Adipocyte (in vitro differentiated cells): ENCODE data around the gene MON2.

Experiments
- DNase-seq: peaks from one replicate; pipeline ENCODE4 v3.0.0-alpha.2; 2015; ENCODE audit warnings: low read depth
- H3K27me3 ChIP-seq: replicated peaks from 2 replicates; pipeline ENCODE4 v1.7.0; 2013; ENCODE audit warnings: mild to moderate bottlenecking, low read length, moderate library complexity; ENCODE audit not compliant: control insufficient read depth, insufficient read depth
- H3K36me3 ChIP-seq: 2 replicates; pipeline ENCODE4 v1.7.0; 2013; ENCODE audit warnings: low read length, mild to moderate bottlenecking, moderate library complexity; ENCODE audit not compliant: control insufficient read depth, insufficient read depth, severe bottlenecking
- H3K4me1 ChIP-seq: 2 replicates; pipeline ENCODE4 v1.7.0; 2013; ENCODE audit warnings: mild to moderate bottlenecking, low read length, moderate library complexity; ENCODE audit not compliant: control insufficient read depth, insufficient read depth
- H3K4me3 ChIP-seq: 2 replicates; pipeline ENCODE4 v1.7.0; 2013; ENCODE audit warnings: mild to moderate bottlenecking, low read length, moderate library complexity
- H3K9ac ChIP-seq: 2 replicates; pipeline ENCODE4 v1.7.0; 2013; ENCODE audit warnings: mild to moderate bottlenecking, low read length, moderate library complexity
- H3K9me3 ChIP-seq: 2 replicates; pipeline ENCODE4 v1.7.0; 2013; ENCODE audit warnings: mild to moderate bottlenecking, low read length, moderate library complexity; ENCODE audit not compliant: control insufficient read depth

The MON2 gene, protein sequence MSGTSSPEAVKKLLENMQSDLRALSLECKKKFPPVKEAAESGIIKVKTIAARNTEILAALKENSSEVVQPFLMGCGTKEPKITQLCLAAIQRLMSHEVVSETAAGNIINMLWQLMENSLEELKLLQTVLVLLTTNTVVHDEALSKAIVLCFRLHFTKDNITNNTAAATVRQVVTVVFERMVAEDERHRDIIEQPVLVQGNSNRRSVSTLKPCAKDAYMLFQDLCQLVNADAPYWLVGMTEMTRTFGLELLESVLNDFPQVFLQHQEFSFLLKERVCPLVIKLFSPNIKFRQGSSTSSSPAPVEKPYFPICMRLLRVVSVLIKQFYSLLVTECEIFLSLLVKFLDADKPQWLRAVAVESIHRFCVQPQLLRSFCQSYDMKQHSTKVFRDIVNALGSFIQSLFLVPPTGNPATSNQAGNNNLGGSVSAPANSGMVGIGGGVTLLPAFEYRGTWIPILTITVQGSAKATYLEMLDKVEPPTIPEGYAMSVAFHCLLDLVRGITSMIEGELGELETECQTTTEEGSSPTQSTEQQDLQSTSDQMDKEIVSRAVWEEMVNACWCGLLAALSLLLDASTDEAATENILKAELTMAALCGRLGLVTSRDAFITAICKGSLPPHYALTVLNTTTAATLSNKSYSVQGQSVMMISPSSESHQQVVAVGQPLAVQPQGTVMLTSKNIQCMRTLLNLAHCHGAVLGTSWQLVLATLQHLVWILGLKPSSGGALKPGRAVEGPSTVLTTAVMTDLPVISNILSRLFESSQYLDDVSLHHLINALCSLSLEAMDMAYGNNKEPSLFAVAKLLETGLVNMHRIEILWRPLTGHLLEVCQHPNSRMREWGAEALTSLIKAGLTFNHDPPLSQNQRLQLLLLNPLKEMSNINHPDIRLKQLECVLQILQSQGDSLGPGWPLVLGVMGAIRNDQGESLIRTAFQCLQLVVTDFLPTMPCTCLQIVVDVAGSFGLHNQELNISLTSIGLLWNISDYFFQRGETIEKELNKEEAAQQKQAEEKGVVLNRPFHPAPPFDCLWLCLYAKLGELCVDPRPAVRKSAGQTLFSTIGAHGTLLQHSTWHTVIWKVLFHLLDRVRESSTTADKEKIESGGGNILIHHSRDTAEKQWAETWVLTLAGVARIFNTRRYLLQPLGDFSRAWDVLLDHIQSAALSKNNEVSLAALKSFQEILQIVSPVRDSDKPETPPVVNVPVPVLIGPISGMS (N-terminal part only)

GRCh38 chr12:62466594-62467491 lies at the start of gene MON2:
Gene MON2, plus strand, starts transcription at chr12:62466826. Its CDS starts 382 bp downstream, at chr12:62467208.
- peak; percentile 97 for DNase-seq
- Histone ChIP-seq H3K4me1 (peaks cover 24% of the 10 kb centered on the region), H3K4me3 (peak within 1 kb of the TSS; percentile 92), H3K9me3 (peaks cover 12% of the 10 kb centered on the region), H3K36me3 (no peaks in the 10 kb centered on the region), H3K9ac (peak within 1 kb of the TSS; percentile 97), H3K27me3 (no peaks in the 10 kb centered on the region)

- peaks cover 2% of the 10 kb centered on the region for H3K27me3 ChIP-seq
- no peaks in the 10 kb centered on the region for H3K4me1 ChIP-seq
- H3K36me3 ChIP-seq, result no peaks in the 10 kb centered on the region
- H3K9ac ChIP-seq, result no peak overlapping the region
- H3K9me3 ChIP-seq, result peaks cover 48% of the 10 kb centered on the region
- DNase-seq, result no peak
- H3K4me3 ChIP-seq, result no peak overlapping the region
These were observed 40.5 kb upstream of the MON2 start for GRCh38 chr12:62426089-62426488.

GRCh38 chr12:62429457-62429856 lies 37.2 kb upstream of the MON2 start:
- peaks cover 15% of the 10 kb centered on the region for H3K27me3 ChIP-seq
- H3K9ac ChIP-seq, result no peak overlapping the region
- DNase-seq, result no peak
- H3K9me3 ChIP-seq, result peaks cover 32% of the 10 kb centered on the region
- H3K36me3 ChIP-seq, result no peaks in the 10 kb centered on the region
- H3K4me1 ChIP-seq, result peaks cover under 1% of the 10 kb centered on the region
- H3K4me3 ChIP-seq, result no peak overlapping the region

GRCh38 chr12:62434494-62435302 lies 31.9 kb upstream of the MON2 start:
- peaks cover 13% of the 10 kb centered on the region for H3K9me3 ChIP-seq
- H3K27me3 ChIP-seq, result peaks cover 24% of the 10 kb centered on the region
- H3K9ac ChIP-seq, result peak overlapping the region; percentile 46
- DNase-seq, result no peak
- H3K4me3 ChIP-seq, result peak overlapping the region; percentile 79
- H3K36me3 ChIP-seq, result no peaks in the 10 kb centered on the region
- H3K4me1 ChIP-seq, result peaks cover 11% of the 10 kb centered on the region

- Histone ChIP-seq H3K9ac (peak overlapping the region; percentile 46), H3K27me3 (peaks cover 24% of the 10 kb centered on the region), H3K9me3 (peaks cover 8% of the 10 kb centered on the region), H3K36me3 (no peaks in the 10 kb centered on the region), H3K4me3 (peak overlapping the region; percentile 79), H3K4me1 (peaks cover 11% of the 10 kb centered on the region)
- DNase-seq, result peak; percentile 75
These were observed 31.1 kb upstream of the MON2 start for GRCh38 chr12:62435303-62436163.

- Histone ChIP-seq H3K27me3 (peaks cover 22% of the 10 kb centered on the region), H3K4me1 (peaks cover 11% of the 10 kb centered on the region), H3K9ac (no peak overlapping the region), H3K9me3 (peaks cover 5% of the 10 kb centered on the region), H3K36me3 (no peaks in the 10 kb centered on the region), H3K4me3 (no peak overlapping the region)
- DNase-seq, result no peak
These were observed 30.5 kb upstream of the MON2 start for GRCh38 chr12:62436164-62436503.

DNA sequence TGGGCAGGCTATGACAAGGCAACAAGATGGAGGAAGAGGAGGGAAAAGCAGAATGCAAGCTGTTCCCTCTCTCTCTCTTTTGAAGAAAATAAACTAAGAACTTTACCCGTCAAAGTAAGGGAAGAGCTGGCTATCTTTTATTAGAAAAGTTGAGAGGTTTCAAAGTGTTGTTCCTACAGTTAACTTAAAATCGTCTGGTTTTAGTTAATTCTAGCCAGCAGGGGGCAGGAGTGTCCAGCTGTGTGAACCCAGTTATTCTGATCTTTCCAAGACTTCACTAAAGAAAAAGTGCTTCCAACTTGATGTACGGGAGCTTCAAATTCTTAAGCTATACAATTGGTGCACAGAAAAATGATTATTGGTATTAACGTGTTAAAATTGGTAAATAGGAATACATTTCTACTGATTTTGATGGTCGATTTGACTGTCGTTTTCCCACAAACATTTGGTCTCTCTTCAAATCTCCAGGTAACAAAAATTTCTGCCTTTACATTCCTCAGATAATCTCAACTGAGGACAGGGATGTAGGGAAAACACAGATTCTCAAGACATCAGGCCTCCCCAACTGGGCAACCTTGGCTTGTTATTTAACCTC lies 28.4 kb upstream of the MON2 start:
- Histone ChIP-seq H3K4me1 (peaks cover 11% of the 10 kb centered on the region), H3K9me3 (peaks cover 19% of the 10 kb centered on the region), H3K4me3 (no peak overlapping the region), H3K27me3 (peaks cover 16% of the 10 kb centered on the region), H3K36me3 (no peaks in the 10 kb centered on the region), H3K9ac (no peak overlapping the region)
- DNase-seq, result peak; percentile 87

GRCh38 chr12:62446754-62447452 lies 19.7 kb upstream of the MON2 start:
- H3K36me3 ChIP-seq, result no peaks in the 10 kb centered on the region
- H3K27me3 ChIP-seq, result peaks cover 5% of the 10 kb centered on the region
- H3K9ac ChIP-seq, result no peak overlapping the region
- no peak for DNase-seq
- peaks cover 26% of the 10 kb centered on the region for H3K9me3 ChIP-seq
- H3K4me1 ChIP-seq, result no peaks in the 10 kb centered on the region
- H3K4me3 ChIP-seq, result no peak overlapping the region

DNA sequence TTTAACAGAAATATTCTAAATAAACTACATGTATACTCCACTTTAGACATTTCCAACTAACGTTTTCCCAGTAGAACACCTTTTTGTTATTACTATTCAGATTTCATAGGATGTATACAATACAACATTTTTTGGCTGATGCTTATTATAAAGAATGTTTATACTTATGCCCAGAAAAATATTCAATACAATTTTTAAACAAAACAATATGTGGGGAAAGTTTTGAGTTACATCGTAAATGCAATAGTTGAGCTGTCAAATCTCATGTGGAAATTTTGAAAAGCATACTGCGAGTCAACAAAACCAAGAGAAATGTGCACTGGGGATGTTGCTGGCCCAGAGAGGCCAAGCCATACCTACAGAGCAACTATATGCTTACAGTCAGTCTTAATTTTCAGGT lies 18.2 kb upstream of the MON2 start:
- no peak overlapping the region for H3K4me3 ChIP-seq
- peak; percentile 64 for DNase-seq
- H3K36me3 ChIP-seq, result no peaks in the 10 kb centered on the region
- H3K9me3 ChIP-seq, result peaks cover 16% of the 10 kb centered on the region
- H3K4me1 ChIP-seq, result no peaks in the 10 kb centered on the region
- H3K9ac ChIP-seq, result no peak overlapping the region
- H3K27me3 ChIP-seq, result peaks cover 5% of the 10 kb centered on the region
